ENCODE data around the gene ZNF280A.

- no peak for TF ChIP-seq REST (IDR thresholded peaks at IDR 0.05; ENCODE audit: borderline replicate concordance)
- no peak for TF ChIP-seq CTCF (IDR thresholded peaks at IDR 0.05; ENCODE audit: poor library complexity, severe bottlenecking)
- TF ChIP-seq EZH2 (IDR thresholded peaks at IDR 0.05; ENCODE audit: borderline replicate concordance, insufficient read depth, low read length, poor library complexity, severe bottlenecking), result no peak
- TF ChIP-seq RAD21 (conservative IDR thresholded peaks at IDR 0.05), result no peak
- TF ChIP-seq POLR2AphosphoS5 (IDR thresholded peaks at IDR 0.05), result no peak
- no peak for TF ChIP-seq SMC3 (conservative IDR thresholded peaks at IDR 0.05; ENCODE audit: poor library complexity)
These were observed 27.2 kb upstream of the ZNF280A start for GRCh38 chr22:22547226-22547625.
